HEK293T (cell line): ENCODE results near the gene RNF150.

Experiments
- ARNT ChIP-seq: fragments of 450-650 bp; IDR thresholded peaks from 2 replicates; pipeline ENCODE4 v1.6.1; 2017; ENCODE audit warnings: mild to moderate bottlenecking
- BHLHE40 ChIP-seq: fragments of 450-650 bp; IDR thresholded peaks from 2 replicates; pipeline ENCODE4 v1.6.1; 2016; ENCODE audit warnings: mild to moderate bottlenecking, moderate library complexity, borderline replicate concordance
- ELF4 ChIP-seq: fragments of 450-650 bp; IDR thresholded peaks from 2 replicates; pipeline ENCODE4 v1.6.1; 2017; ENCODE audit warnings: antibody characterized with exemption
- FOXA1 ChIP-seq: fragments of 450-650 bp; IDR thresholded peaks from 2 replicates; pipeline ENCODE4 v1.6.1; 2016; ENCODE audit warnings: mild to moderate bottlenecking
- FOXK2 ChIP-seq: fragments of 450-650 bp; IDR thresholded peaks from 2 replicates; pipeline ENCODE4 v1.6.1; 2016; ENCODE audit warnings: mild to moderate bottlenecking
- FOXM1 ChIP-seq: fragments of 450-650 bp; IDR thresholded peaks from 2 replicates; pipeline ENCODE4 v1.6.1; 2017; ENCODE audit warnings: mild to moderate bottlenecking, borderline replicate concordance
- HDGF ChIP-seq: fragments of 450-650 bp; IDR thresholded peaks from 2 replicates; pipeline ENCODE4 v1.6.1; 2017; ENCODE audit warnings: antibody characterized with exemption, borderline replicate concordance
- L3MBTL2 ChIP-seq: fragments of 450-650 bp; conservative IDR thresholded peaks from 2 replicates; pipeline ENCODE4 v1.6.1; 2016; ENCODE audit warnings: mild to moderate bottlenecking
- NFRKB ChIP-seq: fragments of 450-650 bp; IDR thresholded peaks from 2 replicates; pipeline ENCODE4 v1.6.1; 2016; ENCODE audit warnings: mild to moderate bottlenecking, moderate library complexity
- SP1 ChIP-seq: fragments of 450-650 bp; IDR thresholded peaks from 2 replicates; pipeline ENCODE4 v1.6.1; 2017
- SUZ12 ChIP-seq: fragments of 450-650 bp; IDR thresholded peaks from 2 replicates; pipeline ENCODE4 v1.6.1; 2016; ENCODE audit warnings: mild to moderate bottlenecking
- TARDBP ChIP-seq: fragments of 450-650 bp; IDR thresholded peaks from 2 replicates; pipeline ENCODE4 v1.6.1; 2016
- ZNF384 ChIP-seq: fragments of 450-650 bp; IDR thresholded peaks from 2 replicates; pipeline ENCODE4 v1.6.1; 2016
- TF ChIP-seq, protein P1 (sequence below): fragments of 450-650 bp; IDR thresholded peaks from 2 replicates; pipeline ENCODE4 v1.6.1; 2016

DNA sequence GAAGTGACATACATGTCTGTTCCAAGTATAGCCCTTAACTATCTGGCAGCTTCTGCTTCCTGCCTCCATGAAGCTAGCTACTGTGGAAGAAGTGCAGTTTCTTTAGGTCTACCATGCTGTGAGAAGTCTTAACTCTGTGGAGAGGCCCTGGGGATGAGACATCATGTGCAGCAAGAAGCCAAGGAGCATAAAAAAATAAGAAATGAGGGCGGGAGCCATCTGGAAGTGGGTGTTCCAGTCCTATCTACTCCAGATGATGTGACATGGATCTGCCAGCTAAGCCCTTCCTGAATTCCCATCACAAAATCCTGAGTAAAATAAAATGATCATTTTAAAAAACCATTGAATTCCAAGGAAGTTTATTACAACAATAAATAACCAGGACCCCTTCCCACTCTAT lies 289.2 kb downstream of the RNF150 start:
- TF ChIP-seq HDGF = no peak
- TF ChIP-seq ZNF384 = no peak
- TF ChIP-seq ARNT = no peak
- TF ChIP-seq BHLHE40 = no peak
- TF ChIP-seq, protein P1, sequence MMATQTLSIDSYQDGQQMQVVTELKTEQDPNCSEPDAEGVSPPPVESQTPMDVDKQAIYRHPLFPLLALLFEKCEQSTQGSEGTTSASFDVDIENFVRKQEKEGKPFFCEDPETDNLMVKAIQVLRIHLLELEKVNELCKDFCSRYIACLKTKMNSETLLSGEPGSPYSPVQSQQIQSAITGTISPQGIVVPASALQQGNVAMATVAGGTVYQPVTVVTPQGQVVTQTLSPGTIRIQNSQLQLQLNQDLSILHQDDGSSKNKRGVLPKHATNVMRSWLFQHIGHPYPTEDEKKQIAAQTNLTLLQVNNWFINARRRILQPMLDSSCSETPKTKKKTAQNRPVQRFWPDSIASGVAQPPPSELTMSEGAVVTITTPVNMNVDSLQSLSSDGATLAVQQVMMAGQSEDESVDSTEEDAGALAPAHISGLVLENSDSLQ = no peak
- no peak for TF ChIP-seq SP1
- no peak for TF ChIP-seq FOXK2
- TF ChIP-seq FOXM1 = no peak
- no peak for TF ChIP-seq FOXA1
- no peak for TF ChIP-seq ELF4
- no peak for TF ChIP-seq L3MBTL2
- TF ChIP-seq NFRKB = no peak
- no peak for TF ChIP-seq SUZ12
- no peak for TF ChIP-seq TARDBP
